Body of pancreas (tissue), 4 donors: ENCODE results near the gene PTCHD4. TPM values are rescaled to one million over a fixed set of nuclear protein-coding genes. Genes with fewer than 3 reads are reported as not detected.

Experiments used
- ATAC-seq: fragments of 150-250 bp; one replicate; pipeline ENCODE4 v1.9.1; 2016
- DNase-seq, 4 donors: peaks; one replicate each; pipeline ENCODE4 v3.0.0-alpha.2; 2019
- H3K27ac ChIP-seq, 4 donors: fragments of 200-600 bp; sonication (generic); 1 replicate in 3 of 4; 2 replicates in 1 of 4; pipeline versions ENCODE4 v1.5.1 to v1.6.1; 2016 to 2019; ENCODE audit warnings: mild to moderate bottlenecking in 1 of 4, mixed read lengths in 1 of 4, moderate library complexity in 1 of 4
- H3K27me3 ChIP-seq, 2 donors: fragments of 200-600 bp; sonication (generic); one replicate each; pipeline ENCODE4 v1.6.0; 2016; ENCODE audit warnings: mild to moderate bottlenecking in 1 of 2
- H3K36me3 ChIP-seq, 2 donors: fragments of 200-600 bp; sonication (generic); replicated peaks in 1 of 2; 2 replicates each; pipeline ENCODE4 v1.5.1; 2016; ENCODE audit warnings: low read depth in 2 of 2; ENCODE audit not compliant: insufficient read depth in 1 of 2
- H3K4me1 ChIP-seq: fragments of 200-600 bp; sonication (generic); one replicate; pipeline ENCODE4 v1.6.0; 2016
- H3K4me3 ChIP-seq, 2 donors: fragments of 200-600 bp; sonication (generic); 1 replicate in 1 of 2; 2 replicates in 1 of 2; pipeline ENCODE4 v1.5.1; 2016 to 2019
- H3K9me3 ChIP-seq, 3 donors: fragments of 200-600 bp; sonication (generic); 1 replicate in 2 of 3; 2 replicates in 1 of 3; pipeline ENCODE4 v1.5.1; 2016
- CTCF ChIP-seq, 7 experiments: fragments of 450-650 bp in 4 of 7; fragments of 200-600 bp in 3 of 7; sonication (generic) in 3 of 7; IDR thresholded peaks; one replicate each; pipeline ENCODE4 v1.5.1; 2016 to 2019; ENCODE audit warnings: antibody characterized with exemption in 7 of 7
- POLR2A ChIP-seq, 3 donors: fragments of 450-650 bp; IDR thresholded peaks; one replicate each; pipeline ENCODE4 v1.6.1; 2016; ENCODE audit warnings: antibody characterized with exemption in 3 of 3, mild to moderate bottlenecking in 2 of 3
- WGBS, 2 donors: methylation state at CpG; one replicate each; pipeline ENCODE4 v1.1.5; 2017; 5-methylcytosine and 5-hydroxymethylcytosine counted together
- intact Hi-C: fragments of 100-400 bp; cut with DNase I; formaldehyde crosslinking; loops from one replicate; pipeline ENCODE4 v1.15.1; 2023
- total RNA-seq, 2 donors: library from RNA; depleted of rRNA; stranded (reverse); fragments of >200 nt; gene quantifications; one replicate each; pipeline ENCODE4 v1.1.0, GENCODE V29; 2016

The PTCHD4 gene
- total RNA-seq = under 1 TPM in 1 of 2 donors, not detected in 1; 0.26 TPM

DNA sequence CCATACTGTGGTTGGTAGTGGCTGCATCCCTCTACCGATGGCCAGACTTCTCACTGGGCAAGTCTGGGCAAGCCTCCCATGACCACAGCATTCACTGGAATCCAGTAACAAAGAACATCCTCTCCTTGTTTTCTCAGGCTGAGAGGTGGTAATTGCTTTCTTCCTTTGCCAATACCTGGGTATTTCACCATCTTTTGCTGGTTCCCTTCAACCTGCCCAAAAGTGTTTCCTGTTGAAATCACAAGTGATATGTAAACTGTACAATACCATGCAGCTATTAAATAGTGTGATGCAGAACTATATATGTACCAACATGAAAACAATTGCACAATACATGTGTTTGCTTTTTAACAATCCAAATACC lies at the start of gene PTCHD4:
PTCHD4 (minus strand) TSS at position 55 of the 364 bp plus-strand sequence. CDS start 42,240 bp downstream, outside the sequence.
- Histone ChIP-seq H3K9me3 (no peaks in the 10 kb centered on the region), H3K36me3 (no peaks in the 10 kb centered on the region), H3K27me3 (no peaks in the 10 kb centered on the region), H3K4me1 (no peaks in the 10 kb centered on the region), H3K4me3 (no peak within 1 kb of the TSS), H3K27ac (no peak within 1 kb of the TSS)
- DNase-seq (no peak), ATAC-seq (no peak)
- TF ChIP-seq CTCF (IDR thresholded peaks at IDR 0.05) = no peak
- TF ChIP-seq POLR2A (IDR thresholded peaks at IDR 0.05) = no peak
- intact Hi-C loops = no loop called here
- WGBS, 2 donors = 55 to 56% methylated on average over 1 of the region's 1 CpG

DNA sequence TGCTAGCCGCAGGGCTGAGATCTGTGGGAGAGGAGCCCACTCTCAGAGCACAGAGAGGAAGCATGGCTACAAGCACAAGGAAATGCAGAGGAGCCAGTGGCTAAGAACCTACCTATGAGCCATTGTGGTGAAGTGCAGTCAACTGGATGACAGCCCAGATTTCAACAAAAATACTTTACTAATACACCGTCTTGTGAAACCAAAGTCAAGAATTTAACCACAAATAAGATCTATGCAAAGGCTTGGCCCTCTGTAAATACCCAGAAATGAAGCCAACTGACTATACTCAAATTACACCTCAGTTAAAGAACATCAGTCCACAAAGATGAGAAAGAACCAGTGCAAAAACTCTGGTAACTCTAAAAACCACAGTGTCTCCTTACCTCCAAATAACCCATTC lies 40.1 kb upstream of the PTCHD4 start:
- intact Hi-C loops = no loop called here
- Histone ChIP-seq H3K4me1 (no peaks in the 10 kb centered on the region), H3K36me3 (no peaks in the 10 kb centered on the region), H3K27me3 (no peaks in the 10 kb centered on the region), H3K9me3 (peaks cover 0 to 8% (median 0%) of the 10 kb centered on the region in 3 donors), H3K27ac (no peak overlapping the region), H3K4me3 (no peak overlapping the region)
- DNase-seq (no peak), ATAC-seq (no peak)
- no peak for TF ChIP-seq CTCF (IDR thresholded peaks at IDR 0.05)
- no peak for TF ChIP-seq POLR2A (IDR thresholded peaks at IDR 0.05)
- 71 to 81% methylated on average over 2 of the region's 2 CpGs for WGBS, 2 donors

DNA sequence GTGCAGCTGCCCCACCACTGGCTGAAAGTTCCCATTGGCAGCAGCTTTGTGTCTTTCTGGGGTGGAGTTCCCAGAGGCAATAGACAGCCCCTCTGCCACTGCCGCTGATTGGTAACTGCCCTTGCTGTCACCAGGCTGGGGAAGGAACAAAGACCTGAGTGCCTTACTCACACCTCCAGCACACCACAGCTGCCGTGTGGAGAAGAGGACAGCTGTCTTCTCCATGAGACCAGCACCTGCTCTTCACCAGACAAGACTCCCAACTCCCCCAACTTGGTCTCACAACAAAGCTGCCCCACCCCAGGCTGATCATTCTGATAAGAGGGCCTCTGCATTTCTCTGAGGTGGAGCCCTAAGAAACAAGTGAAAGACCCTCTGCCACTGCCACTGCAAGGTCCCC lies 39.7 kb upstream of the PTCHD4 start:
- ATAC-seq (no peak), DNase-seq (no peak)
- Histone ChIP-seq H3K4me3 (no peak overlapping the region), H3K27ac (no peak overlapping the region), H3K9me3 (peaks cover 0 to 8% (median 0%) of the 10 kb centered on the region in 3 donors), H3K36me3 (no peaks in the 10 kb centered on the region), H3K27me3 (no peaks in the 10 kb centered on the region), H3K4me1 (no peaks in the 10 kb centered on the region)
- TF ChIP-seq POLR2A (IDR thresholded peaks at IDR 0.05) = no peak
- no peak for TF ChIP-seq CTCF (IDR thresholded peaks at IDR 0.05)
- WGBS, 2 donors = 57 to 81% methylated on average over 2 of the region's 2 CpGs
- intact Hi-C loops = no loop called here

GRCh38 chr6:48147051-48147450 lies 36.1 kb upstream of the PTCHD4 start:
- Histone ChIP-seq H3K4me1 (no peaks in the 10 kb centered on the region), H3K4me3 (no peak overlapping the region), H3K36me3 (no peaks in the 10 kb centered on the region), H3K27ac (no peak overlapping the region), H3K27me3 (no peaks in the 10 kb centered on the region), H3K9me3 (no peaks in the 10 kb centered on the region)
- intact Hi-C loops = no loop called here
- DNase-seq (no peak), ATAC-seq (no peak)
- TF ChIP-seq CTCF (IDR thresholded peaks at IDR 0.05) = no peak

- Histone ChIP-seq H3K4me1 (no peaks in the 10 kb centered on the region), H3K36me3 (no peaks in the 10 kb centered on the region), H3K27ac (no peak overlapping the region), H3K9me3 (no peaks in the 10 kb centered on the region), H3K27me3 (no peaks in the 10 kb centered on the region), H3K4me3 (no peak overlapping the region)
- no peak for TF ChIP-seq CTCF (IDR thresholded peaks at IDR 0.05)
- 19% methylated on average over 3 of the region's 3 CpGs for WGBS, 2 donors
- intact Hi-C loops = no loop called here
- ATAC-seq = no peak
- no peak for DNase-seq
Measured at GRCh38 chr6:48144021-48144420, 33.0 kb upstream of the PTCHD4 start.
